H1 (cell line): ENCODE measurements around the gene ITPK1. TPM values are rescaled to one million over a fixed set of nuclear protein-coding genes. Genes with fewer than 3 reads are reported as not detected.
A peak's percentile ranks its signal among the peaks of the same experiment; 100 is the strongest.

Experiments used
- CTCF ChIA-PET: fragments of 300-600 bp; sonication (Branson Sonifier 250); formaldehyde crosslinking; loops from one replicate; lab custom pipeline; 2021; ENCODE audit not compliant: partially characterized antibody; lab: Charles Lee
- POLR2A ChIA-PET: fragments of 300-600 bp; sonication (Branson Sonifier 250); formaldehyde crosslinking; loops from one replicate; lab custom pipeline; 2021; ENCODE audit warnings: inconsistent platforms; ENCODE audit not compliant: partially characterized antibody; lab: Charles Lee
- DNase-seq, 2 experiments: peaks; one replicate each; pipeline versions ENCODE4 v3.0.0 to v3.0.0-alpha.2; 2010 to 2022; ENCODE audit warnings: low spot score in 2 of 2, low read depth in 1 of 2, mixed read lengths in 1 of 2
- FAIRE-seq: peaks from 2 replicates; lab custom pipeline; 2011; peaks lifted over from hg19 to GRCh38; lab: Jason Lieb, UNC
- H2AFZ ChIP-seq: 2 replicates; pipeline ENCODE4 v1.8.1; 2012; ENCODE audit warnings: low read length, inconsistent platforms
- H2AK5ac ChIP-seq: 2 replicates; pipeline ENCODE4 v1.6.1; 2013; ENCODE audit warnings: low read depth, low read length
- H2BK120ac ChIP-seq: replicated peaks from 2 replicates; pipeline ENCODE3; 2013; ENCODE audit warnings: low read depth, low read length, inconsistent platforms
- H2BK12ac ChIP-seq: 2 replicates; pipeline ENCODE4 v1.6.1; 2013; ENCODE audit warnings: low read depth, low read length
- H2BK15ac ChIP-seq: 2 replicates; pipeline ENCODE4 v1.6.1; 2013; ENCODE audit warnings: low read length
- H2BK20ac ChIP-seq: 2 replicates; pipeline ENCODE4 v1.6.1; 2013; ENCODE audit warnings: low read length
- H2BK5ac ChIP-seq: 2 replicates; pipeline ENCODE4 v1.6.1; 2013; ENCODE audit warnings: low read depth, low read length
- H3K14ac ChIP-seq: 2 replicates; pipeline ENCODE4 v1.6.1; 2013; ENCODE audit warnings: inconsistent platforms; ENCODE audit not compliant: insufficient read length
- H3K18ac ChIP-seq: 2 replicates; pipeline ENCODE4 v1.6.1; 2013; ENCODE audit warnings: low read length; ENCODE audit errors: extremely low read depth
- H3K23ac ChIP-seq: 2 replicates; pipeline ENCODE4 v1.6.1; 2013; ENCODE audit warnings: inconsistent platforms; ENCODE audit not compliant: insufficient read length
- H3K23me2 ChIP-seq: 2 replicates; pipeline ENCODE4 v1.6.1; 2013; ENCODE audit warnings: low read depth, low read length
- H3K27ac ChIP-seq: 2 replicates; pipeline ENCODE4 v1.6.1; 2011; ENCODE audit warnings: low read depth, low read length, inconsistent platforms
- H3K27me3 ChIP-seq, 4 experiments: replicated peaks in 1 of 4; 1 replicate in 1 of 4; 2 replicates in 3 of 4; pipeline versions ENCODE4 v1.6.1 to v1.8.1; 2011 to 2013; ENCODE audit warnings: low read length in 3 of 4, mild to moderate bottlenecking in 3 of 4, inconsistent platforms in 2 of 4, mixed read lengths in 2 of 4, moderate library complexity in 1 of 4; ENCODE audit not compliant: control insufficient read depth in 3 of 4, insufficient read depth in 3 of 4; ENCODE audit errors: extremely low read depth in 1 of 4
- H3K36me3 ChIP-seq, 4 experiments: 2 replicates each; pipeline versions ENCODE4 v1.6.1 to v1.8.1; 2011 to 2013; ENCODE audit warnings: mild to moderate bottlenecking in 4 of 4, low read length in 3 of 4, moderate library complexity in 2 of 4, control low read depth in 1 of 4, inconsistent platforms in 1 of 4; ENCODE audit not compliant: insufficient read depth in 4 of 4, control insufficient read depth in 2 of 4
- H3K4ac ChIP-seq: replicated peaks from 2 replicates; pipeline ENCODE3; 2013; ENCODE audit warnings: low read length, low read depth, mixed read lengths, inconsistent platforms; ENCODE audit not compliant: insufficient read length
- H3K4me1 ChIP-seq, 4 experiments: replicated peaks in 1 of 4; 1 replicate in 1 of 4; 2 replicates in 3 of 4; pipeline versions ENCODE4 v1.6.1 to v1.8.1; 2011 to 2013; ENCODE audit warnings: low read length in 3 of 4, inconsistent platforms in 2 of 4, mixed read lengths in 1 of 4; ENCODE audit not compliant: insufficient read depth in 4 of 4, control insufficient read depth in 3 of 4
- H3K4me2 ChIP-seq, 2 experiments: 2 replicates each; pipeline versions ENCODE4 v1.6.1 to v1.8.1; 2011 to 2013; ENCODE audit warnings: low read depth in 2 of 2, low read length in 2 of 2, control low read depth in 1 of 2, inconsistent platforms in 1 of 2, mild to moderate bottlenecking in 1 of 2; ENCODE audit not compliant: insufficient read depth in 1 of 2
- H3K4me3 ChIP-seq, 4 experiments: fragments of 200-600, 300-600 bp in 1 of 4; sonication (generic), shearing (Covaris generic), sonication (Bioruptor Twin) in 1 of 4; 2 replicates each; pipeline versions ENCODE4 v1.5.1 to v1.8.1; 2011 to 2016; ENCODE audit warnings: low read length in 4 of 4, low read depth in 3 of 4, control low read depth in 2 of 4, inconsistent platforms in 2 of 4, mild to moderate bottlenecking in 2 of 4, mixed read lengths in 1 of 4, moderate library complexity in 1 of 4; ENCODE audit not compliant: insufficient read depth in 2 of 4; ENCODE audit errors: extremely low read depth in 1 of 4
- H3K56ac ChIP-seq: replicated peaks from 2 replicates; pipeline ENCODE3; 2013; ENCODE audit warnings: low read depth, mild to moderate bottlenecking, mixed read lengths, low read length, inconsistent platforms; ENCODE audit not compliant: insufficient read length
- H3K79me1 ChIP-seq: 2 replicates; pipeline ENCODE4 v1.6.1; 2013; ENCODE audit warnings: low read depth, low read length, control low read depth
- H3K79me2 ChIP-seq, 2 experiments: 2 replicates each; pipeline versions ENCODE4 v1.6.1 to v1.8.1; 2012 to 2013; ENCODE audit warnings: low read length in 2 of 2, mild to moderate bottlenecking in 2 of 2, inconsistent platforms in 1 of 2; ENCODE audit not compliant: insufficient read depth in 2 of 2, control insufficient read depth in 1 of 2
- H3K9ac ChIP-seq, 4 experiments: replicated peaks in 1 of 4; 1 replicate in 1 of 4; 2 replicates in 3 of 4; pipeline versions ENCODE4 v1.6.1 to v1.8.1; 2011 to 2013; ENCODE audit warnings: low read depth in 3 of 4, low read length in 3 of 4, control low read depth in 2 of 4, mild to moderate bottlenecking in 2 of 4, moderate library complexity in 2 of 4, inconsistent platforms in 1 of 4; ENCODE audit errors: extremely low read depth in 1 of 4
- H3K9me3 ChIP-seq, 2 experiments: 2 replicates each; pipeline versions ENCODE4 v1.6.1 to v1.8.1; 2012 to 2013; ENCODE audit warnings: mild to moderate bottlenecking in 2 of 2, moderate library complexity in 2 of 2, control low read depth in 1 of 2, inconsistent platforms in 1 of 2, low read depth in 1 of 2, low read length in 1 of 2, mixed read lengths in 1 of 2; ENCODE audit not compliant: insufficient read depth in 2 of 2
- H4K20me1 ChIP-seq, 2 experiments: replicated peaks in 1 of 2; 2 replicates each; pipeline versions ENCODE3 to v1.8.1; 2011 to 2013; ENCODE audit warnings: inconsistent platforms in 2 of 2, low read length in 2 of 2, mild to moderate bottlenecking in 1 of 2; ENCODE audit not compliant: insufficient read depth in 2 of 2, control insufficient read depth in 1 of 2
- H4K5ac ChIP-seq: 2 replicates; pipeline ENCODE4 v1.6.1; 2013; ENCODE audit warnings: low read length, low read depth, mixed read lengths, inconsistent platforms; ENCODE audit not compliant: insufficient read length
- H4K8ac ChIP-seq: 2 replicates; pipeline ENCODE4 v1.8.0; 2013; ENCODE audit warnings: mild to moderate bottlenecking, moderate library complexity, low read length, inconsistent platforms; ENCODE audit not compliant: insufficient read depth; ENCODE audit errors: extremely low read depth
- H4K91ac ChIP-seq: replicated peaks from 2 replicates; pipeline ENCODE3; 2013; ENCODE audit warnings: low read length, mixed read lengths, inconsistent platforms; ENCODE audit not compliant: insufficient read length
- CBX5 ChIP-seq: fragments of 300-800, 300-1000 bp; sonication (generic); IDR thresholded peaks from 2 replicates; pipeline ENCODE4 v1.7.1; 2016; ENCODE audit warnings: antibody characterized with exemption, low read length, low read depth
- CEBPB ChIP-seq: IDR thresholded peaks from 2 replicates; pipeline ENCODE4 v1.6.1; 2012; ENCODE audit warnings: low read depth, low read length
- CHD1 ChIP-seq: IDR thresholded peaks from 2 replicates; pipeline ENCODE4 v1.6.1; 2012; ENCODE audit warnings: low read depth, low read length, improper control_type of control experiment
- CHD2 ChIP-seq: IDR thresholded peaks from 2 replicates; pipeline ENCODE4 v1.6.1; 2012; ENCODE audit warnings: low read length, improper control_type of control experiment
- EZH2 ChIP-seq: fragments of 200-600 bp; sonication (generic); IDR thresholded peaks from 2 replicates; pipeline ENCODE4 v1.7.1; 2012; ENCODE audit warnings: low read depth, mild to moderate bottlenecking, moderate library complexity, low read length, inconsistent platforms; ENCODE audit not compliant: severe bottlenecking
- HDAC2 ChIP-seq, 2 experiments: fragments of 300-600 bp in 1 of 2; sonication (generic) in 1 of 2; IDR thresholded peaks; 2 replicates each; pipeline ENCODE4 v1.6.1; 2011 to 2012; ENCODE audit warnings: low read depth in 2 of 2, low read length in 2 of 2, mild to moderate bottlenecking in 2 of 2, moderate library complexity in 2 of 2, borderline replicate concordance in 1 of 2, inconsistent platforms in 1 of 2
- HDAC6 ChIP-seq: IDR thresholded peaks from one replicate; pipeline ENCODE4 v1.7.1; 2012; ENCODE audit warnings: low read depth, mild to moderate bottlenecking, inconsistent platforms, low read length, moderate library complexity
- JUN ChIP-seq: IDR thresholded peaks from 2 replicates; pipeline ENCODE4 v1.6.1; 2011; ENCODE audit warnings: low read depth, mild to moderate bottlenecking, improper control_type of control experiment, low read length
- KDM5A ChIP-seq: fragments of 200-600 bp; IDR thresholded peaks from 2 replicates; pipeline ENCODE4 v1.7.1; 2012; ENCODE audit warnings: mild to moderate bottlenecking, low read length, inconsistent platforms, mixed read lengths
- POLR2A ChIP-seq, 2 experiments: IDR thresholded peaks; 1 replicate in 1 of 2; 2 replicates in 1 of 2; pipeline ENCODE4 v1.6.1; 2011; ENCODE audit warnings: low read depth in 2 of 2, low read length in 2 of 2, mild to moderate bottlenecking in 2 of 2; ENCODE audit errors: control extremely low read depth in 1 of 2
- POU5F1 ChIP-seq: IDR thresholded peaks from 2 replicates; pipeline ENCODE4 v1.6.1; 2011; ENCODE audit warnings: low read depth, mild to moderate bottlenecking, low read length, moderate library complexity
- RBBP5 ChIP-seq: IDR thresholded peaks from 2 replicates; pipeline ENCODE4 v1.7.1; 2012; ENCODE audit warnings: low read depth, mild to moderate bottlenecking, inconsistent platforms, low read length, moderate library complexity, borderline replicate concordance
- SP4 ChIP-seq: IDR thresholded peaks from 2 replicates; pipeline ENCODE4 v1.6.1; 2012; ENCODE audit warnings: low read length, inconsistent platforms
- WGBS, 2 experiments: shearing (Covaris generic) in 1 of 2; methylation state at CpG; one replicate each; pipeline versions ENCODE4 v1.1.6 to v1.1.7; 2013 to 2015; ENCODE audit warnings: low lambda C conversion rate in 2 of 2, mixed read lengths in 2 of 2, inconsistent platforms in 1 of 2, low coverage in 1 of 2, missing lambda C conversion rate in 1 of 2; ENCODE audit not compliant: insufficient replicate concordance in 2 of 2, insufficient coverage in 1 of 2, insufficient read length in 1 of 2; ENCODE audit errors: extremely low coverage in 1 of 2, missing lambda C conversion rate in 1 of 2; 5-methylcytosine and 5-hydroxymethylcytosine counted together
- polyA plus RNA-seq, 7 experiments: library from polyadenylated mRNA; depleted of rRNA in 3 of 7; stranded (reverse) in 5 of 7; unstranded in 2 of 7; fragments of >200 nt in 5 of 7; fragments of 200-250 nt in 2 of 7; gene quantifications; 1 replicate in 5 of 7; 2 replicates in 1 of 7; 4 replicates in 1 of 7; pipeline versions ENCODE4 v1.2.1 to v1.2.3, GENCODE V29; 2011 to 2013; ENCODE audit warnings: missing spikeins in 2 of 7, mixed read lengths in 2 of 7
- total RNA-seq: library from RNA; stranded (reverse); fragmentation: NEBNext Ultra II Directional; extraction: Animal tissue kit (Norgen Biotek cat#: 25700); gene quantifications from 2 replicates; pipeline ENCODE4 v1.2.1, GENCODE V29; 2021
- TF ChIP-seq, protein P1 (sequence below): IDR thresholded peaks from 2 replicates; pipeline ENCODE4 v1.6.1; 2011; ENCODE audit warnings: low read depth, mild to moderate bottlenecking, low read length; ENCODE audit not compliant: insufficient read depth

The ITPK1 gene
- total and polyA plus RNA-seq, 2 of the 8 experiments (the other 6 are each of a cell fraction or from before 2014, with no cell fraction given): 108 to 143 TPM

DNA sequence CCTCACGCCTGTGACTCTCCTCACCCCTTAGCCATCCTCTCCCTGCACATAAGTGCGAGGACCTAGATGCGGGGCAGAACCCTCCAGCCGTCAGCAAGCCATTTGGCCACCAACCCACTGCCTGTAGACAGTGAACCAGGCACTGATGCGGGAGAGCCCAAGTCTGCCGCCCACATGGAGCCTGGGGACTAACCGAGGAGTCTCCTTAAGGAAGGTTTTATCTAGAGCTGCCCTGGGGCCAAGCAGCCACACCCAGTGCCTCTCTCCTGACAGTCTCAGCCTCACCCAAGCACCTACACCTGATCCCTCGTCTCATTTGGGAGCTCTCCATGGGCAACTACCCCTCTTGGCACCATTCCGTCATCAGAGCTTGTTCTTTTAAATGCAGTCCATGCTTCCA, 120.1 kb downstream of the ITPK1 start:
- Histone ChIP-seq H3K4me3 (no peak overlapping the region), H3K9me3 (no peaks in the 10 kb centered on the region), H2BK12ac (no peak overlapping the region), H3K4me1 (peaks cover 0 to 6% (median 0%) of the 10 kb centered on the region in 4 experiments; a peak in 2 of 7 replicates), H3K9ac (no peak overlapping the region), H4K5ac (no peak overlapping the region), H4K8ac (peak overlapping the region; percentile 59; the same call in 1 of the 2 replicates), H3K56ac (no peak overlapping the region), H3K36me3 (peaks cover 2 to 6% (median 6%) of the 10 kb centered on the region in 4 experiments; a peak in 4 of 8 replicates), H3K79me2 (peaks cover 0 to 13% of the 10 kb centered on the region in 2 experiments; a peak in 1 of 4 replicates), H3K23ac (no peak overlapping the region), H2BK20ac (no peak overlapping the region), H3K27ac (no peak overlapping the region), H3K14ac (no peak overlapping the region), H2AK5ac (no peak overlapping the region), H2BK5ac (0 out of 2 replicates have a peak overlapping the region, but pooled peaks have one; percentile 28), H2BK15ac (no peak overlapping the region), H4K91ac (no peak overlapping the region), H3K27me3 (no peaks in the 10 kb centered on the region), H2AFZ (no peak overlapping the region), H4K20me1 (peaks cover 3 to 9% of the 10 kb centered on the region in 2 experiments), H3K79me1 (peaks cover 7% of the 10 kb centered on the region), H2BK120ac (no peak overlapping the region), H3K4ac (no peak overlapping the region), H3K18ac (no peak overlapping the region; the same call in 1 of the 2 replicates), H3K4me2 (no peak overlapping the region), H3K23me2 (no peaks in the 10 kb centered on the region)
- CTCF ChIA-PET: interaction anchor here (0.9 to 6.8 kb wide), 3 partner anchors 10 to 22 kb away, joined by 3 to 30 read pairs (median 5); no protein-coding TSS in a partner anchor
- no peak for DNase-seq
- FAIRE-seq: no peak
- TF ChIP-seq KDM5A: no peak
- TF ChIP-seq CHD1: no peak
- no peak for TF ChIP-seq POLR2A (IDR thresholded peaks at IDR 0.05; ENCODE audit: control extremely low read depth in 1 of 2, low read depth in 2 of 2, low read length in 2 of 2)
- no peak for TF ChIP-seq HDAC2 (IDR thresholded peaks at IDR 0.05; ENCODE audit: borderline replicate concordance in 1 of 2, low read depth in 2 of 2, low read length in 2 of 2)
- TF ChIP-seq CHD2: no peak
- no peak for TF ChIP-seq HDAC6
- no peak for TF ChIP-seq SP4
- TF ChIP-seq, protein P1, sequence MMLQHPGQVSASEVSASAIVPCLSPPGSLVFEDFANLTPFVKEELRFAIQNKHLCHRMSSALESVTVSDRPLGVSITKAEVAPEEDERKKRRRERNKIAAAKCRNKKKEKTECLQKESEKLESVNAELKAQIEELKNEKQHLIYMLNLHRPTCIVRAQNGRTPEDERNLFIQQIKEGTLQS: no peak
- TF ChIP-seq CBX5: no peak
- no peak for TF ChIP-seq JUN
- no peak for TF ChIP-seq EZH2
- TF ChIP-seq RBBP5: no peak
- no peak for TF ChIP-seq CEBPB
- no peak for TF ChIP-seq POU5F1
- 87% methylated on average over 9 of the region's 9 CpGs; no CpG with 5 or more reads in 1 of the 2 experiments for WGBS, 2 experiments
- POLR2A ChIA-PET: interaction anchor here (0.7 to 1.9 kb wide), 2 partner anchors 8 to 16 kb away, joined by 3 to 4 read pairs; no protein-coding TSS in a partner anchor
